ENCODE measurements around the gene MEIS2.
"Not testable (repeated sequence)": the region's sequence is repeated elsewhere in the genome, so short reads cannot be mapped to it uniquely, and the experiment has no call there.

Gene MEIS2

DNA sequence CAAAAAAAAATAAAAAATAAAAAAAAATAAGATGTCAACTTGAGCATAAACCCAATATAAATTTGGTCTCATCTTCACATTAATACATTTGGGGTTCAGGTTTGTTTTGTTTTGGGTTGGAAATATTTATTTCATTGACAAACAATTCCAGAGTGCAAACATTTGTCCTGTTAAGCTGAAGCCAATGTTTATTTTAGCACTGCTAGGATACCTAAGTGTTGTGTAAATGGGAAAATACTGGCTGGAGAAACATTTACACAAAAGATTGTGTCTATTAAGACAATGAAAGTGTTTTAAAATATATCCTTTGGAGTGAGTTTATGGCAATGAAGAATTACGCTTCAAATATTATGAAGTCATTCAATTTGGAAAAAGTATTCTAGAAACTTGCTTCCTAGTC lies 91.1 kb downstream of the MEIS2 start:
- no peak for DNase-seq (ENCODE audit: low read depth, low spot score)

DNA sequence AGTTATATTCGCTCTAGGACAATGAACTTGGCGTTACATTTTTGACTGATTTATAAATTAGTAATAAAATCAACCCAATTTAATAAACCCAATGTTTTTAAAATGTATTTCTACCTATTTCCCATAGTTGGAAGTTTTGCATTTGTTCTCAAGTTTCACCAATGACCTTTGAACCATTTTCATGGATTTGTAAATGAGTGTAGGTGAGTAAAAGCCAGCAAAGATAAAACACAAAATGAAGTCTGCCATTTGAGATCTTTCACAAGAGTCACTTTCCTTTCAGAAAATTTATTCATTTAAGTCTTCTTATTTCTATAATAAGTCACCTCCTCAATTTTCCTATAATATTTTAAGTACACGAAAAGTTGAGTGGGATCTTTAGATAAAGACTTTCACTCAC lies 92.1 kb downstream of the MEIS2 start:
- DNase-seq (ENCODE audit: low read depth, low spot score), result no peak

DNA sequence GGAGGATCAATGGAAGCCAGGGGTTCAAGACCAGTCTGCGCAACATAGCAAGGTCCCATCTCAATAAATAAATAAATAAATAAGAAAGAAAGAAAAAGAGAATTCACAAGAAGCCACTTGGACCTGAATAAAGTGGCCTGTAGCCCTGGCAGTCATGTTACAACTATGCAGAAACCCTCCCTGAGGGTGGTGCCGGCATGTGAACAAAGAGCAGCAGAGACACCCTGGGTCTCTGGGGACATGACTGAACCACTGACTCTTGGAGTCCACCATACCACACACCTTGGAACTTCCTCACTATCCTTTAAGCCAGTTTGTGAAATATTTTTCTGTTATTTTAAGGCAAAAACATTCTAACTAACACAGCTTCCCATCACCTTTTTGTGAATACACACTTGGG lies 93.0 kb downstream of the MEIS2 start:
- no peak for DNase-seq (ENCODE audit: low read depth, low spot score)

DNA sequence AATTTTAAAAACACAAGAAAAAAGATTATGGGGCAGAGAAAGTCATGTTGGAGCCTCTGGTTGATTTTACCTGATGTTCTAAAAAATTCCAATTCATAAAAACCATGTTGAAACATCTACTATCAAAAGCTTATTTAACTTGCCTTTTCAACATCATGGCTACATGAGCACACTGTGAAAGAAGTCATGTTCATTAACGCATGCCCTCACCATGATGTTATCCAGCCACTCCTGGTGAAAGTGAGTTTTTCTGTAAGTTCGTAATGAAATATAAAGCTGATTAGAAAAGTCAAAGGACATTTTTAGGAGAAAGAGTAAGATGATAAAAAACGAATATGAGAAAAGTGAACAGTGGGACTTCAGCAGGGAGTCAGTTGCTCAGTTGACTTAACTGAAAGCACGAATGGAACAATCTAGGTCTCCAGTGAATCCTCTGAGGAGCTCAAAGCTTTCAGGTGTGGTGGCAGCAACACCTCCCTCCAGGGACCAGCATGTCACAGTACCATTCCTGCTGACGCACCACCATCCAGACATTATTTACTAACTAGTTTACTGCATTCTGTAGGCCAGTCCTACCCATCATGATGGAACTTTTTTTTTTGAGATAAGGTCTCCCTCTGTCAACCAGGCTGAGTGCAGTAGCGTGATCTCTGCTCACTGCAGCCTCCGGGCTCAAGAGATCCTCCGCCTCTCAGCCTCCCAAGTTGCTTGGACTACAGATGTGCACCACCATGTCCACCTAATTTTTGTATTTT lies 95.2 kb downstream of the MEIS2 start:
- no peak for DNase-seq (ENCODE audit: low read depth, low spot score)

DNA sequence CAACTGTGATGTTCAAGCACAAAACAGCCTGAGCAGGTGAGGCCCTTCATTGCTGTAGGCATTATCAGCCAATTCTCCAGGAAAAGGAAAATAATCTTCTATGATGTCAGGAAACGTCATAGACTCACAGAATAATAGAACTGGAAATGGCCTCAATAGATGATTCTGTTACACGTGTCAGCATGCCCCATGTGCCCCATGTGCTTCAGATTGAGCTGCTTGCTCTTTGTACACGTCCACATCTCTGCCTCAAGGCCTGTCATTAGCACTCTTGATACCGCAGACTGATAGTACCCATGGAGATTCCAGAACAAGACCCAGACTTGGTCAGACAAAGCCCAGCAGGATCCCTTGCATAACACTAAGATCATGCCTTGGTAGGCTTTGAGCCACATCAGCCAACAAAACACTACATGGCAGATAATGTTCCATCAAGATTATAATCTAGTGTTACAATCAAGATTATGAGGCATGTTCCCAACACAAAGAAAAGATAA lies 95.9 kb downstream of the MEIS2 start:
- DNase-seq (ENCODE audit: low read depth, low spot score), result no peak

DNA sequence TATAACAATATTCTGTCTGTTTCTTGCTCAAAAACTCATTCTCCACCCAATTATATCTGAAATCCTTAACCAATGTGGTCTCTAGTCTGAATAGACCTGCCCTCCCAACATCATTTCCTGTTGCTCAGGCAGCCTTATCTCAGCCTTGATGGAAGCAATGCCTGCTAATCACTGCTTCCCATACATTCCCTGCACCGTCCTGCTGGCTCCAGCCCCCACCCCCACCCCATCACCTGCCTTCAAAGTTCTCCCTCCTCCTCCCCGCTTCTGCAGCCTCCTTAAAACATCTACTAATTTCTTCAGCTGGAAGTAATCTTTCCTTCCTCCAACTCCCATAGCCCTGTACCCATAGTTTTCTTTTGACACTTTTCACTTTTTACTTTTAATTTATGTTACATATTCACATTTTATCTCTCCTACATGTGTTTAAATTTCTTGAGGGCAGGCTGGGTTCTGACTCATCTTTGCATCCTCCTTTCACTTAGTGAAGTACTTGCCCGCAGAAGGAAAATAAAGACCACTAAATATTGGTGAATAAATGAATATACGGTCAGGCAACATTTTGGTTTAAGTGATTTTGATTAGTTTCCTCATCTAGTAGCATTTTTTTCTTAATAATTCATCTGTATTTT lies 98.2 kb downstream of the MEIS2 start:
- DNase-seq (ENCODE audit: low read depth, low spot score), result no peak

DNA sequence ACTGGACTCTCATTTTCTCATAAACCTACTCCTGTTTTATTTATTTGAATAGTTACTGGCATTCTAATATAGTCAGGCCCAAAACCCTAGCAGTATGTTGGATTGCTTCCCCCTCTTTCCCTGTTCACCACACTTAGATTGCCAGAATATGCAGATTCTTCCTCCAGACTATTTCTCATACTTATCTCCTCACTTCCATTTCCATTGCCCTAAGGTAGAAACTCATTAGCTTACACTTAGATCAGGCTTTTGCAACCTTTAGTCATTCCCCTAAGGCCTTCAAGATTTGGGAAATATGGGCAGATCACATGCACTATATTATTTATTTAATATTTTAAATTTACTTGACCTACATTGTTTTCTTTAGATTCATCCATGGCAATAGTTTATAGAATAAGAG lies 98.9 kb downstream of the MEIS2 start:
- DNase-seq (ENCODE audit: low read depth, low spot score), result no peak

DNA sequence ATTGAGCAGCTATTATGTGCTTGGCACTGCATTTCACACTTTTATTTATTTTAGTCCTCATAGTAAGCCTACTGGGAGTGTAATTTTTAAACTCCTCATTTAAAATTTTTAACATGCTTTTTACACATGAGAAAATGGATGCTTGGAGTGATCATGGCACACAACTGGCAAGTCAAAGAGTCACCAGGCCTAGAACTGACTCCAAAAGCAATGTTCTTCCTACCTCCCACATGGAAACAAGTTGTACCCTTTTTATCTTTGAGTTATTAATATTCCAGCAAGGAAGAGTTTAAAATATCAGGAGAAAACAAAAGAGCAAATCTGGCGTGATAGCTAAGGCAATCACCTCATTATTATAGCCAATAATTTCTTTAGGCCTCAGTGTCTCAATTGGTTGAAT lies 100.6 kb downstream of the MEIS2 start:
- DNase-seq (ENCODE audit: low read depth, low spot score), result no peak

DNA sequence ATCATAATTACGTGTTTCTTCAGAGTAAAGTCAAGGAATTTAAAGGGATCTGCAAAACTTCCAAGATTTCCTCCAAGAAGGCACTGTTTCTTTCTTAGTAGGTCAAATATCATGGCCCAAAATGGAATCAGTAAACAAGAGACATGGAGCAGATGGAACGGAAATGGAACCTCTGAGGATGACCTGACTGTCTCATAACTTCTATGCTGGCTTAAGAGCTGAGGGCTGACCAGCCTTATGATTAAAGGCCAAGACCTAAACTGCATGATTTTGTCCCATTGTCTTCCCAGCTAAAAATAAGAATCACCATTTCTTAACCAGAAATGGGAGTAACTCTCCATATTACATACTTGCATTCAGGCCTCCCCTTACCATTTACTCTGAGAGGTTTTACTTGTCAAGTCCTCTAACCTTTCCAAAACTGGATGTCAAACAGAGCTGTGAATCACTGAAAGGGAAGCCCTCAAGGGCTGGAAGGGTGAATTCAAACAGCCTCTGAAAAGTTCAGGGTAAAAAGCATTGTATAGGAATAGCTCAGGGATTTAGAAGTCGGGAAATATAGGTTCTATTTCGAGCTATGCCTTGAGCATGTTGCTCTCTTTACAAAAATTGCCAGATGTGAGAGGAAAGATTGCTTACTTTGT lies 103.7 kb downstream of the MEIS2 start:
- no peak for DNase-seq (ENCODE audit: low read depth, low spot score)

DNA sequence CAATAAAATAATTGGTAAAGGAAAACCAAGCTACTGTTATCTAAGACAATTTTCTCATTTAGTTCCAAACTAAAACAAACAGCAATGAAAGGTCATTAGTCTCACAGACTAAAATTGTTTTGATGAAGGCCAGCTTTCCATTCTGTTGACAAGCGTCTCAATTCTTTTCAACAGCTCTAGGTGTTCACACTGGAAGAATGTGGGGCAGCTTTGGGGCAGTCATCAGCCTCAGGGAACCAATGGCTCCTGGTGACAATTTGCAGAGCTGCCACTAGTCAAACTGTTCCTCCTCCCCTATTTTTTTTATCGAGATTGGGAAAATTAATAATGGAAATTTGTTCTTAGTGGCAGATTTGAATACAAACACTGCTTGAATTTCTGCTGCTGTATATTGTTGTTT lies 104.2 kb downstream of the MEIS2 start:
- no peak for DNase-seq (ENCODE audit: low read depth, low spot score)

DNA sequence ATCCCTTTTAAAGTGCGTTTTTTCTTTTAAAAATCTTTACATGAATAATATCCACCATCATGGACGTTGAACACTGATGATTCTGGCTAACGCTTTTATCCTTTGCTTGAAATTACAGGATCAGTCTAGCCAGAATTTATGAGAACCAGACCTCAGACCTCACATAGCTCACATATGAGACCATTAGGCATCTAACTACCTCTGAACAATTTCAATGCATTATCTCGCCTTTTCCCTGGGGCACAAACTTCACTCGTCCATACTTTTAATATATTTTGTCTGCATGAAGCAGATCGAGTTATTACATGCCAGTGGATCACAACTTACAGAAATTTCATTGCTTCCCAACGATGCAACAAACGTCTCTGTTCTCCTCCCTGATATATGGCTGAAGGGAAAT lies 105.6 kb downstream of the MEIS2 start:
- DNase-seq (ENCODE audit: low read depth, low spot score), result no peak

DNA sequence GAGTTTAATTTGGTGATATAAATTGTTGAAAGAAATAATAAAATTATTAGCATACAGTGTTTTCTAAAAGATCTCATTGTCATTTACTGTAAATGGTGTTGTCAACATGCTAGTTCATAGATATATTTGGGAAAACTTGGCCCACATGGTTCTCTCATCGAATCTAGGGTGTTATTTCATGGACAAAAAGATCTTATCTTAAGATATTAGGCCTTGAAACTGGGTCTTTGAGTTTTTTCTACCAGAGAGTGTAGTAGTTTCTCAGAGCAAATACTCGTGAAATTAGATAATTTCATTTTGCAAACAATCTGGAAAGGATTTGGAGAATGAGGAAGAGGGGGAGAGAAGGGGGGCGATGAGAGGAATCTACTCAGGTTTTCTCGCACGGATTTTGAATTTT lies 107.9 kb downstream of the MEIS2 start:
- no peak for DNase-seq (ENCODE audit: low read depth, low spot score)

DNA sequence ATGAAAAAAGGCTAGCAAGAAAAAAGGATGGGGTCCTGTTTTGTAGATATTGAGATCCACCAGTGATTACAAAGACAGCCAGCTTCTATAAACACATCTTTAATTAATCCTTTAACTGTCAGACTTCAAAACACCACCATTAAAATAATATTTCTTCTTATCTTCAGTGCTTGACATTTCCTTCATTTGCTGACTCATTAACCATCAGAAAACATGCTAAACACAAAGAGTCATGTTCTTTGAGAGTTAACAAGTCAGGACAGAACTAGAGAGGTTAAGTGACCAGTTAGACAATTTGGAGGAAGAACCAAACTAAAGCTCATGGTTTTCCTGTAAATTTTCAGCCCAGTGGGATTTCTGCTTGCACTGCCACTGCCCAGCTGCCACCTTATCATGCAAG lies 111.4 kb downstream of the MEIS2 start:
- no peak for DNase-seq (ENCODE audit: low read depth, low spot score)

DNA sequence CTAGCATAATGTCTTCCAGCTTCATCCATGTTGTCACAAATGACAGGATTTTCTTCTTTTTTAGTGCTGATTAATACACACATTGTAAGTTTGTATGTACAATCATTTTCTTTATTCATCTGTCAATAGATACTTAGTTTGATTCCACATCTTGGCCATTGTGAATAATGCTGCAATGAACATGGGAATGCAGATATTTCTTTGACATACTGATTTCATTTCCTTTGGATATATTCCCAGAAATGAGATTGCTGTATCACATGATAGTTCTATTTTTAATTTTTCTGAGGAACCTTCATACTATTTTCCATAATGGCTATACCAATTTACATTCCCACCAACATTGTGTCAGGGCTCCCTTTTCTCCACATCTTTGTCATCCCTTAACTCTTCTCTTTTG lies 117.9 kb downstream of the MEIS2 start:
- DNase-seq (ENCODE audit: low read depth, low spot score), result no peak

DNA sequence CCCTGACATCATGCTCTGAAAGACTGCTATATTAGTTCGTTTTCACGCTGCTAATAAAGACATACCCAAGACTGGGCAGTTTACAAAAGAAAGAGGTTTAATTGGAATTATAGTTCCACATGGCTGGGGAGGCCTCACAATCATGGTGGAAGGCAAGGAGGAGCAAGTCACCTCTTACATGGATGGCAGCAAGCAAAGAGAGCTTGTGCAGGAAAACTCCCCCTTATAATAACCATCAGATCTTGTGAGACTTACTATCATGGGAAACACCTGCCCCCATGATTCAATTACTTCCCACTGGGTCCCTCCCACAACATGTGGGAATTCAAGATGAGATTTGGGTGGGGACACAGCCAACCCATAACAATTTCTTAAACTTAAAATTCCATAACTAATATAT lies 120.1 kb downstream of the MEIS2 start:
- not testable (repeated sequence) for DNase-seq (ENCODE audit: low read depth, low spot score)

DNA sequence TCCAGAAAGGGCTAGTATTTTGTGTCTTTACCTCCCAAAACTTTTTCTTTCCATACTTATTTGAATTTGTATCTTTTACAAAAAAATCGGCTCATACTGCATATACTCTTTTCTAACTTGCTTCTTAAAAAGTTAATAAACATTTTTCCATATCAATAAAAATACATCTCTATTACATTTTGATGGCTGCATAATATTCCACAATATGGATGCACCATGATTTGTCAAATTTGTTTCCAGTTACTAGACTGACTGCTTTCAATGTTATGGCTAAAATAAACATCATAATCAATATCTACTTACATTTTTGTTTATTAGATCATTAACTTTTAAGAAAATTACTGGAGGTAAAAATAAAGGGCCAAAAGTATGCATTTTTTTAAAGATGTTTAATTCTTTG lies 121.7 kb downstream of the MEIS2 start:
- DNase-seq (ENCODE audit: low read depth, low spot score), result no peak

DNA sequence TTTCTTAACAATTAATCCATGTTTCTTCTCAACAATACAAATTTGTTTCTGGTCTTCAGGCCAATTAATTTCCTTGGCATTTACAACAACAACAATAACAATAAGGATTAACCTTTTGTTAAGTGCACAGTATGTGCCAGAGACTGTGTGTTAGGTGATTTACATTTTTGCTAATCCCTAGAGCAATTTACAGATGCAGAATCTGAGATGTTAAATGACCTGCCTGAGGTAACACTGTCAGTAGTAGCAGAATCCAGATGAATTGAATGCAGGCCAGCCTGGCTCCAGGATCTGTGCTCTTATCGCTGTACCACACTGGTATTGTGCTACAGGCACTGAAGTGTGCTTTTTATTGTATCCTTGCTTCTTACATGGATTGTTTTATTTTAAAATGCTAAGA lies 122.2 kb downstream of the MEIS2 start:
- no peak for DNase-seq (ENCODE audit: low read depth, low spot score)

DNA sequence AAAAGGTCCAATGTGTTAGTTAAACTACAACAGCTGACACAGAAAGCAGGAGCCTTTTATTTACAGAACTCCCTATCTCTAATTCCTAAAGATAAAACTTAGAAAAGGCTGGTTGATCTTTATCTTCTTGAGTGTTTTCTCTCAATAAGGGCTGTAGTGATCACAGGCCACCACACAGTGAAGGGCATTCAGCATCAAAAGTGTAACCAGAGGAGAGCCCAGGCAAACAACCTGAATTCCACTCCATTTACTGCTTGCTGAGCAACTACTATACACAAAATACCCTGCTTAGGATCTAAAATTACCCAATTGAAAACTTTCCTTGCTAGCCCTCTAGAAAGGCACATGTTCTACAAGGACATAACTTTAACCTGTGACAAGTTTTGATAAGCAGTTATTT lies 122.7 kb downstream of the MEIS2 start:
- no peak for DNase-seq (ENCODE audit: low read depth, low spot score)

DNA sequence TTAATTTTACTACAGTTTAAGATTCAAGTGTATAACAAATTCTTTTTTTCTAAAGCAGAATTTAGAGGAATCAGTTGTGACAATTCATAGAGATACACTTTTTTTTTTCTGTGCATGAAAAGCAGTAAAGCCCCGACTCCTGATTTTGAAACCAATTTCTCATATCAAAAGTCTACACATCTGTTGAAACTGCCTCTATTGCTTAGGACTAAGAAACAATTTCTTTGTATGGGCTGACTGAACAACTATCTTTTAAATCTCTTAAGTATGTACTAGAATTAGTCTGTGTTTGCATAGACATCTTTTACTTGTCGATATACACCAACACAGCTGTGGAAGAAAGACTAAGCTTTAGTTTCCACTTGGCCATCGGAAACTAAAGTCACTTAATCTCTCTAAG lies 127.6 kb downstream of the MEIS2 start:
- no peak for DNase-seq (ENCODE audit: low read depth, low spot score)

DNA sequence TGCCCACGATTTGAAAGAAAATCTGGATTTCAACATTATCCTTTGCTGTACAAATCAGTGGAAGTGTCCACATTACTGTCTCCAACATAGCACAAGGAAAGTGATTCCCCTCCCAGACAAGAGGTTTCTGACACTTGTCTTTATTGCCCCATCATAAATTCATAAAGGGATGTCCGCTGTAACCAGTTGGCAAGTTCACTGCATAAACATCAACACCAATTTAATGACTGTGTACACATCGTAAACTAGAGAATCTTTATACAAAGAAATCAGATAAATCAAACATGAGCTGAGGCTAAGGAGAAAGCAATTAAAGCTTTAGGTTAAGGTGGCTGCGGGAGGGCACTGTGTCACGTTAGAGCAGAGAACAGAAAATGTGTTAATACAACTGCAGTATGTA lies 129.8 kb downstream of the MEIS2 start:
- DNase-seq (ENCODE audit: low read depth, low spot score), result no peak

DNA sequence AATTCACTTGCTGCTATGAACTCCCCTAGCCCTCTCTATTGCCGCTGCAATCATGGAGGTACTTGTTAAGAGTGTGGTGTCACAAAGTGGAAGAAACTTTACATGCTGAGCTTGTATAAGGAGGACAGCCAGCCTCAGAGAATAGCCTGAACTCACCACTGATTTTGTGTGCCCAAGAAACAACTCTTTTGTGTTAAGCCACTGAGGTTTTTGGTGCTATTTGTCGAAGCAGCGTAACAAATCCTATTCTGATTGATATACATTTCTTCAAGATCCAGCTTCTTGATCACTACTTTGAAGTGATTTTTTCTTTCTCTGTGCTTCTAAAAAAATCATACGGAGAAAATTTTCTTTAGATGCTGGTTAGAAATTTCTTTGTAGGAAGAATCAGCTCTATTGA lies 132.4 kb downstream of the MEIS2 start:
- DNase-seq (ENCODE audit: low read depth, low spot score), result no peak

DNA sequence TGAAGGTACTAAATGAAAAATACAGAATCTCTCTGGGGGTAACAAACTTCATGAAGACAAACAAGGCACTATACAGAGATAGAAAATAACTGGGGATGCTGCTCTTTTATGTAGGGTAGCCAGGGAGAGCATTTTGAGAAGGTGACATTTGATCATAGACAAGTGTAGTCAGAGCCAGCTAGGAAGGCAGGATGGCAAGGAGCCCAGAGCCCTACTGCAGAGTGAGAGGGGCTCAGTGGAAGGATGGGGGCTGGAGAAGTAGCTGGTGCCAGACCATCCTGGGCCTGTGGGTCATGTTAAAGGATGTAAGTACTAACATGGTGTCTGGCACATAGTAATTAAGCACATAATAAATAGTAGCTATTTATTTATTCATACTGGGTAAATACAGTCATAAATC lies 133.6 kb downstream of the MEIS2 start:
- no peak for DNase-seq (ENCODE audit: low read depth, low spot score)

All from iPS DF 19.7 (cell line).